ENCODE data around the gene ITPR1.

The ITPR1 gene

DNA sequence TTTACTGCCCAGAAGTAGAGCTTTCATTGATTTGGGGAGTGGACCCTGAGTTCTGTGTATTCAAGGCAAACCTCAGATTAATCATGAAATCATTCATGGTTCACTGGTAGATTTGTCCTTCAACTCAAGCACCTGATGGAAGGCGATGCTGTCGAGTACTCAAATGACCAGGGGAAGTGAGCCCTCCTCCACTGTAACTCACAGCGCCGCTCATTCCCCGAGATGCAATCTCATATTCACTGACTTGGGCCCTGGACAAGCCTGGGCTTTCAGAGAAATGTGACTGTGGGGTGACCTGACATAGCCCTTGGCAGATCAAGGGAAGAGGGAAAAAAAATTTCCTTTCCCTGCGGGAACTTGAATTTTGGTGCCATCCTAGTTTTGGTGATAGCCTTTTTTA lies 329.4 kb downstream of the ITPR1 start:
- TF ChIP-seq ISL1 (CRISPR knock-in tag; IDR thresholded peaks at IDR 0.05) (no peak), RARB (CRISPR knock-in tag; IDR thresholded peaks at IDR 0.05) (no peak), ZNF70 (CRISPR knock-in tag; IDR thresholded peaks at IDR 0.05) (no peak)
- TF ChIP-seq, protein P1, sequence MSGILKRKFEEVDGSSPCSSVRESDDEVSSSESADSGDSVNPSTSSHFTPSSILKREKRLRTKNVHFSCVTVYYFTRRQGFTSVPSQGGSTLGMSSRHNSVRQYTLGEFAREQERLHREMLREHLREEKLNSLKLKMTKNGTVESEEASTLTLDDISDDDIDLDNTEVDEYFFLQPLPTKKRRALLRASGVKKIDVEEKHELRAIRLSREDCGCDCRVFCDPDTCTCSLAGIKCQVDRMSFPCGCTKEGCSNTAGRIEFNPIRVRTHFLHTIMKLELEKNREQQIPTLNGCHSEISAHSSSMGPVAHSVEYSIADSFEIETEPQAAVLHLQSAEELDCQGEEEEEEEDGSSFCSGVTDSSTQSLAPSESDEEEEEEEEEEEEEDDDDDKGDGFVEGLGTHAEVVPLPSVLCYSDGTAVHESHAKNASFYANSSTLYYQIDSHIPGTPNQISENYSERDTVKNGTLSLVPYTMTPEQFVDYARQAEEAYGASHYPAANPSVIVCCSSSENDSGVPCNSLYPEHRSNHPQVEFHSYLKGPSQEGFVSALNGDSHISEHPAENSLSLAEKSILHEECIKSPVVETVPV (CRISPR knock-in tag; IDR thresholded peaks at IDR 0.05) = no peak
- ATAC-seq = no peak

DNA sequence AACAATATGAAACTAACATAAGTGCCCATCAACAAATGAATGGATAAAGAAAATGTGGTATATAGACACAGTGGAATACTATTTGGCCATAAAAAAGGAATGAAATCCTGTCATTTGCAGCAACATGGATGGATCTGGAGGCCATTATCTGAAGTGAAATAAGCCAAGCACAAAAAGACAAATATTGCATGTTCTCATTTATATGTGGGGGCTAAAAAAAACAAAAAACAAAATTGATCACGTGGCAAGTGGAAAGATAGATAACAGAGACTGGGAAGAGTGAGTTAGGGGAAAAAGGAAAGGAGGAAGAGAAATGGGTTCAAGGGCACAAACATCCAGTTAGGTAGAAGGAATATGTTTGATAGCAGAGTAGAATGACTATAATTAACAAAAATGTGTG lies 330.2 kb downstream of the ITPR1 start:
- TF ChIP-seq, protein P1 (CRISPR knock-in tag; IDR thresholded peaks at IDR 0.05) = no peak
- TF ChIP-seq OSR1 (CRISPR knock-in tag; IDR thresholded peaks at IDR 0.05) (no peak), ZNF70 (CRISPR knock-in tag; IDR thresholded peaks at IDR 0.05) (no peak), ZC3H10 (CRISPR knock-in tag; IDR thresholded peaks at IDR 0.05) (no peak), TCF4 (CRISPR knock-in tag; IDR thresholded peaks at IDR 0.05; ENCODE audit: borderline replicate concordance) (no peak), BACH2 (CRISPR knock-in tag; IDR thresholded peaks at IDR 0.05; ENCODE audit: borderline replicate concordance) (no peak), CSDC2 (CRISPR knock-in tag; IDR thresholded peaks at IDR 0.05) (no peak), ZFP3 (CRISPR knock-in tag; IDR thresholded peaks at IDR 0.05) (no peak), ZFP30 (CRISPR knock-in tag; IDR thresholded peaks at IDR 0.05) (no peak), ZNF565 (CRISPR knock-in tag; conservative IDR thresholded peaks at IDR 0.05; ENCODE audit: low read depth) (no peak), ESRRG (CRISPR knock-in tag; IDR thresholded peaks at IDR 0.05) (no peak), RARB (CRISPR knock-in tag; IDR thresholded peaks at IDR 0.05) (no peak), ZNF8 (CRISPR knock-in tag; IDR thresholded peaks at IDR 0.05) (no peak), SNAI2 (CRISPR knock-in tag; IDR thresholded peaks at IDR 0.05) (no peak), ARNTL (CRISPR knock-in tag; IDR thresholded peaks at IDR 0.05; ENCODE audit: borderline replicate concordance, low read depth) (no peak), ISL1 (CRISPR knock-in tag; IDR thresholded peaks at IDR 0.05) (no peak), PPARA (CRISPR knock-in tag; IDR thresholded peaks at IDR 0.05; ENCODE audit: borderline replicate concordance) (no peak)
- TF ChIP-seq, protein P2, sequence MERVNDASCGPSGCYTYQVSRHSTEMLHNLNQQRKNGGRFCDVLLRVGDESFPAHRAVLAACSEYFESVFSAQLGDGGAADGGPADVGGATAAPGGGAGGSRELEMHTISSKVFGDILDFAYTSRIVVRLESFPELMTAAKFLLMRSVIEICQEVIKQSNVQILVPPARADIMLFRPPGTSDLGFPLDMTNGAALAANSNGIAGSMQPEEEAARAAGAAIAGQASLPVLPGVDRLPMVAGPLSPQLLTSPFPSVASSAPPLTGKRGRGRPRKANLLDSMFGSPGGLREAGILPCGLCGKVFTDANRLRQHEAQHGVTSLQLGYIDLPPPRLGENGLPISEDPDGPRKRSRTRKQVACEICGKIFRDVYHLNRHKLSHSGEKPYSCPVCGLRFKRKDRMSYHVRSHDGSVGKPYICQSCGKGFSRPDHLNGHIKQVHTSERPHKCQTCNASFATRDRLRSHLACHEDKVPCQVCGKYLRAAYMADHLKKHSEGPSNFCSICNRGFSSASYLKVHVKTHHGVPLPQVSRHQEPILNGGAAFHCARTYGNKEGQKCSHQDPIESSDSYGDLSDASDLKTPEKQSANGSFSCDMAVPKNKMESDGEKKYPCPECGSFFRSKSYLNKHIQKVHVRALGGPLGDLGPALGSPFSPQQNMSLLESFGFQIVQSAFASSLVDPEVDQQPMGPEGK (CRISPR knock-in tag; IDR thresholded peaks at IDR 0.05; ENCODE audit: borderline replicate concordance) = no peak
- TF ChIP-seq, protein P3, sequence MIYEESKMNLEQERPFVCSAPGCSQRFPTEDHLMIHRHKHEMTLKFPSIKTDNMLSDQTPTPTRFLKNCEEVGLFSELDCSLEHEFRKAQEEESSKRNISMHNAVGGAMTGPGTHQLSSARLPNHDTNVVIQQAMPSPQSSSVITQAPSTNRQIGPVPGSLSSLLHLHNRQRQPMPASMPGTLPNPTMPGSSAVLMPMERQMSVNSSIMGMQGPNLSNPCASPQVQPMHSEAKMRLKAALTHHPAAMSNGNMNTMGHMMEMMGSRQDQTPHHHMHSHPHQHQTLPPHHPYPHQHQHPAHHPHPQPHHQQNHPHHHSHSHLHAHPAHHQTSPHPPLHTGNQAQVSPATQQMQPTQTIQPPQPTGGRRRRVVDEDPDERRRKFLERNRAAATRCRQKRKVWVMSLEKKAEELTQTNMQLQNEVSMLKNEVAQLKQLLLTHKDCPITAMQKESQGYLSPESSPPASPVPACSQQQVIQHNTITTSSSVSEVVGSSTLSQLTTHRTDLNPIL (CRISPR knock-in tag; IDR thresholded peaks at IDR 0.05; ENCODE audit: low read depth) = no peak
- no peak for ATAC-seq

DNA sequence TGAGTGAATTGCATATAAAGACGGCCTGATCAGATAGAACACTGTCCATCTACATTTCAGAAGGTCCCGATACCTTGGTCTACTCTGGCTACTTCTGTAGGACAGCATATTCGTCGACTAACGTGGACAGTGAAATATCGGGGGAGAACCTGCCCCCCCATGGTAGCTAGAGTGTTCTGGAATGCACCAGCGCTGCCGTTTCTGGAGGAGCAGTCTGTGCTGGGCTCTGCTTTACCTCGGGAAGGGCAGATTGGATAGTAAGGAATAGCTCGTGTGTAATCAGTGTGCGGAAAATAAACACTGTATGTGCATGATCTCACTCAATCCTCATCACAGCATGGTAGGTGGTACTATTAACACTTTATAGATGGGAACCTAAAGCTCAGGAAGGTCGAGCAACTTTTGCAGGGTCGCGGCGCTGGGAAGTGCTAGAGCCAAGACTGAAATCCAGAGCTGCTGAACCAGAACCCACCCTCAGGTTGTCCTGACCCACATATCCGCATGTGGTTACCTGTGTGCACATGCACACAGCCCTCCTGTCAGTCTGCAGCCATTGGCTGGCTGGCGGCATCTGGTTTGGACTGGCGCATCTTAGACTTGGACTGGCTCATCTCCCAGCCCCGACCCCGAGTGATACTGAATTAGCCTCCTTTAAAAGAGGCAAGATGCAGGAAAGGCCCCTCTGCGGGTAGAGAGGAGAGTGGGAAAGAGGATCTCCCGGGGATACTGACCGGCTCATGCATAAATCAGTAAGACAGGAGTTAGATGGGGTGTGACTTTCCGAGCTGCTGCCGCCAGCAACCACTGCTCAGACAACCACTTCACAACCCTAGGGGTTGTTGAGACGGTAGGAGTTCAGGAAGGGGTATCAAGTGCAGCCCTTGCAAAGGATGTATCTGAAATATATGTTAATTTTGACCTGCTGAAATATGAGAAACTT lies 331.1 kb downstream of the ITPR1 start:
- no peak for ATAC-seq
- TF ChIP-seq CSDC2 (CRISPR knock-in tag; IDR thresholded peaks at IDR 0.05) (no peak), TCF4 (CRISPR knock-in tag; IDR thresholded peaks at IDR 0.05; ENCODE audit: borderline replicate concordance) (no peak), ZNF8 (CRISPR knock-in tag; IDR thresholded peaks at IDR 0.05) (no peak), ARNTL (CRISPR knock-in tag; IDR thresholded peaks at IDR 0.05; ENCODE audit: borderline replicate concordance, low read depth) (no peak), ZFP3 (CRISPR knock-in tag; IDR thresholded peaks at IDR 0.05) (no peak), BACH2 (CRISPR knock-in tag; IDR thresholded peaks at IDR 0.05; ENCODE audit: borderline replicate concordance) (no peak), ZNF70 (CRISPR knock-in tag; IDR thresholded peaks at IDR 0.05) (no peak), TOX (CRISPR knock-in tag; IDR thresholded peaks at IDR 0.05; ENCODE audit: borderline replicate concordance) (no peak), PPARA (CRISPR knock-in tag; IDR thresholded peaks at IDR 0.05; ENCODE audit: borderline replicate concordance) (no peak)
- TF ChIP-seq, protein P4, sequence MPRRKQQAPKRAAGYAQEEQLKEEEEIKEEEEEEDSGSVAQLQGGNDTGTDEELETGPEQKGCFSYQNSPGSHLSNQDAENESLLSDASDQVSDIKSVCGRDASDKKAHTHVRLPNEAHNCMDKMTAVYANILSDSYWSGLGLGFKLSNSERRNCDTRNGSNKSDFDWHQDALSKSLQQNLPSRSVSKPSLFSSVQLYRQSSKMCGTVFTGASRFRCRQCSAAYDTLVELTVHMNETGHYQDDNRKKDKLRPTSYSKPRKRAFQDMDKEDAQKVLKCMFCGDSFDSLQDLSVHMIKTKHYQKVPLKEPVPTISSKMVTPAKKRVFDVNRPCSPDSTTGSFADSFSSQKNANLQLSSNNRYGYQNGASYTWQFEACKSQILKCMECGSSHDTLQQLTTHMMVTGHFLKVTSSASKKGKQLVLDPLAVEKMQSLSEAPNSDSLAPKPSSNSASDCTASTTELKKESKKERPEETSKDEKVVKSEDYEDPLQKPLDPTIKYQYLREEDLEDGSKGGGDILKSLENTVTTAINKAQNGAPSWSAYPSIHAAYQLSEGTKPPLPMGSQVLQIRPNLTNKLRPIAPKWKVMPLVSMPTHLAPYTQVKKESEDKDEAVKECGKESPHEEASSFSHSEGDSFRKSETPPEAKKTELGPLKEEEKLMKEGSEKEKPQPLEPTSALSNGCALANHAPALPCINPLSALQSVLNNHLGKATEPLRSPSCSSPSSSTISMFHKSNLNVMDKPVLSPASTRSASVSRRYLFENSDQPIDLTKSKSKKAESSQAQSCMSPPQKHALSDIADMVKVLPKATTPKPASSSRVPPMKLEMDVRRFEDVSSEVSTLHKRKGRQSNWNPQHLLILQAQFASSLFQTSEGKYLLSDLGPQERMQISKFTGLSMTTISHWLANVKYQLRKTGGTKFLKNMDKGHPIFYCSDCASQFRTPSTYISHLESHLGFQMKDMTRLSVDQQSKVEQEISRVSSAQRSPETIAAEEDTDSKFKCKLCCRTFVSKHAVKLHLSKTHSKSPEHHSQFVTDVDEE (CRISPR knock-in tag; IDR thresholded peaks at IDR 0.05) = no peak
- TF ChIP-seq, protein P1 (CRISPR knock-in tag; IDR thresholded peaks at IDR 0.05) = no peak

Measured in SK-N-SH treated with all-trans-retinoic acid at 6 μM for 48 hours (cell line).